Measurements from ENCODE around the gene TGFBR3. TPM values are rescaled to one million over a fixed set of nuclear protein-coding genes. Genes with fewer than 3 reads are reported as not detected.

The TGFBR3 gene
- total RNA-seq, 1 donor from 2014 or later, result 0.60 TPM

DNA sequence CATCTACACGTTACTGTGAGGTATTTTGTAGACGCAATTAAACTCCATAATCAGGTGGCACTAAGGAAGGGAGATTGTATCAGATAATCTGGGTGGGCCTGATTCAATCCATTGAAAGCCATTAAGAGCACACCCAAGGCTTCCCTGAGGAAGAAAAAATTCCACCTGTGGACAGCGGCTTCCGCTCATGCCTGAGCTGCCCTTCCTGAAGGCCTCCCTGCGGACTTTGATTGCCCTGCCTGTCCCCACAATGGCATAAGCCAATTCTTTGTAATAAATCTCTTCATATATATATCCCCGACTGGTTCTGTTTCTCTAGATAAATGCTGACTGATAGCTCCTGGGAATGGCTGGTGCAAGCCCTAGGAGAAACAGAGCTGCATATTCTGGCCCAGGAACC lies 138.3 kb downstream of the TGFBR3 start:
- Mint-ChIP-seq H3K27me3 (peaks cover 2% of the 10 kb centered on the region), H3K36me3 (ENCODE audit: low read depth) (no peaks in the 10 kb centered on the region), H3K27ac (no peak overlapping the region), H3K9me3 (no peaks in the 10 kb centered on the region), H3K4me1 (no peaks in the 10 kb centered on the region), H3K4me3 (no peak overlapping the region)
- TF ChIP-seq, protein P1, sequence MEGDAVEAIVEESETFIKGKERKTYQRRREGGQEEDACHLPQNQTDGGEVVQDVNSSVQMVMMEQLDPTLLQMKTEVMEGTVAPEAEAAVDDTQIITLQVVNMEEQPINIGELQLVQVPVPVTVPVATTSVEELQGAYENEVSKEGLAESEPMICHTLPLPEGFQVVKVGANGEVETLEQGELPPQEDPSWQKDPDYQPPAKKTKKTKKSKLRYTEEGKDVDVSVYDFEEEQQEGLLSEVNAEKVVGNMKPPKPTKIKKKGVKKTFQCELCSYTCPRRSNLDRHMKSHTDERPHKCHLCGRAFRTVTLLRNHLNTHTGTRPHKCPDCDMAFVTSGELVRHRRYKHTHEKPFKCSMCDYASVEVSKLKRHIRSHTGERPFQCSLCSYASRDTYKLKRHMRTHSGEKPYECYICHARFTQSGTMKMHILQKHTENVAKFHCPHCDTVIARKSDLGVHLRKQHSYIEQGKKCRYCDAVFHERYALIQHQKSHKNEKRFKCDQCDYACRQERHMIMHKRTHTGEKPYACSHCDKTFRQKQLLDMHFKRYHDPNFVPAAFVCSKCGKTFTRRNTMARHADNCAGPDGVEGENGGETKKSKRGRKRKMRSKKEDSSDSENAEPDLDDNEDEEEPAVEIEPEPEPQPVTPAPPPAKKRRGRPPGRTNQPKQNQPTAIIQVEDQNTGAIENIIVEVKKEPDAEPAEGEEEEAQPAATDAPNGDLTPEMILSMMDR (IDR thresholded peaks at IDR 0.05), result no peak
- intact Hi-C loops (cut with micrococcal nuclease), result no loop called here
- ATAC-seq (ENCODE audit: low read depth), result no peak
- ChIA-PET CTCF (no interaction called here), POLR2A (no interaction called here)
- DNase-seq, result no peak

GRCh38 chr1:91746728-91747338 lies 139.1 kb downstream of the TGFBR3 start:
- Mint-ChIP-seq H3K4me3 (no peak overlapping the region), H3K36me3 (ENCODE audit: low read depth) (no peaks in the 10 kb centered on the region), H3K4me1 (no peaks in the 10 kb centered on the region), H3K27ac (no peak overlapping the region), H3K9me3 (no peaks in the 10 kb centered on the region), H3K27me3 (peaks cover 2% of the 10 kb centered on the region)
- CTCF ChIA-PET, result no interaction called here
- ATAC-seq (ENCODE audit: low read depth) (no peak), DNase-seq (no peak)
- TF ChIP-seq, protein P1 (IDR thresholded peaks at IDR 0.05), result no peak
- intact Hi-C loops (cut with micrococcal nuclease), result no loop called here
- POLR2A ChIA-PET, result no interaction called here

GRCh38 chr1:91745640-91746373 lies 140.1 kb downstream of the TGFBR3 start:
- peaks cover 2% of the 10 kb centered on the region for H3K27me3 Mint-ChIP-seq
- no peaks in the 10 kb centered on the region for H3K9me3 Mint-ChIP-seq
- H3K4me3 Mint-ChIP-seq, result no peak overlapping the region
- no peaks in the 10 kb centered on the region for H3K36me3 Mint-ChIP-seq (ENCODE audit: low read depth)
- no peak overlapping the region for H3K27ac Mint-ChIP-seq
- DNase-seq (no peak), ATAC-seq (ENCODE audit: low read depth) (no peak)
- H3K4me1 Mint-ChIP-seq, result no peaks in the 10 kb centered on the region
- intact Hi-C loops (cut with micrococcal nuclease), result no loop called here
- TF ChIP-seq, protein P1 (IDR thresholded peaks at IDR 0.05), result no peak
- POLR2A ChIA-PET, result no interaction called here
- CTCF ChIA-PET, result no interaction called here

DNA sequence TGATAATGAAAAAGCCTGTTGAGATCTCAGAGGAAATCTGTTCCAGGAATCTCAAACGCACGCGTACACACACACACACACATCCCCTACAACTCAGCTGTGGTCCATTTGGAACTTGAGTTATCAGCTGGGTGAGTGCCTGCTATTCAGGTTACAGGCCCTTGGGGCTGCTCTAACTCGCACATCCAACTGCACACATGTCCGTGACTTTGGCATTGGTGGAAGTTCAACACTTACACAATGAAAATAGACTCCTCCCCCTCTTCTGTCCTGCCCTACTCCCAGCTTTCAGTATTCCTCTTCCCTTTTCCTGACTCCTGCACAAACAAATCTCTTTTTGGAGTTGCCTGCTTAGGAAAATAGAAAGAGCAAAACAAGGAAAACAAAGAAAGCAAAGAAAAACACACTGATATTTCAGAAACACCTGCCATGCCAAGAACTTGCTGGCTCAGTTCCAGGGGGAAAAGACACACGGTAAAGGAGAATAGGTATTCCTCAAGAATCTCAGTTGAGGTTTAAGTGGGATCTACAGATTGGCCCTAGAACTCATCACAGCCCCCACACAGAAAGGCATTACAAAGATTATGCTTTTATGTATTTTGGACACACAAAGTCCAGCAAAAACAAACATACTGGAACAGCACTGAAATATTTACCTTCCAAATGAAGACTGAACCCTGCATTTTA lies 140.9 kb downstream of the TGFBR3 start:
- H3K27ac Mint-ChIP-seq, result no peak overlapping the region
- CTCF ChIA-PET, result no interaction called here
- POLR2A ChIA-PET, result no interaction called here
- H3K9me3 Mint-ChIP-seq, result no peaks in the 10 kb centered on the region
- ATAC-seq (ENCODE audit: low read depth) (no peak), DNase-seq (no peak)
- H3K36me3 Mint-ChIP-seq (ENCODE audit: low read depth), result no peaks in the 10 kb centered on the region
- intact Hi-C loops (cut with micrococcal nuclease), result no loop called here
- no peaks in the 10 kb centered on the region for H3K4me1 Mint-ChIP-seq
- TF ChIP-seq, protein P1 (IDR thresholded peaks at IDR 0.05), result no peak
- H3K4me3 Mint-ChIP-seq, result no peak overlapping the region
- H3K27me3 Mint-ChIP-seq, result peaks cover 2% of the 10 kb centered on the region

GRCh38 chr1:91742848-91743292 lies 143.1 kb downstream of the TGFBR3 start:
- Mint-ChIP-seq H3K36me3 (ENCODE audit: low read depth) (no peaks in the 10 kb centered on the region), H3K9me3 (peaks cover 2% of the 10 kb centered on the region), H3K4me3 (no peak overlapping the region), H3K27me3 (peaks cover 2% of the 10 kb centered on the region), H3K4me1 (no peaks in the 10 kb centered on the region), H3K27ac (no peak overlapping the region)
- TF ChIP-seq, protein P1 (IDR thresholded peaks at IDR 0.05), result no peak
- ATAC-seq (ENCODE audit: low read depth) (no peak), DNase-seq (no peak)
- intact Hi-C loops (cut with micrococcal nuclease), result no loop called here
- CTCF ChIA-PET, result no interaction called here
- POLR2A ChIA-PET, result no interaction called here

All from activated B cell treated with CpG ODN at 0.5 μM for 24 hours (primary cell).